ENCODE results near the gene CDT1.

CDT1 gene

GRCh38 chr16:88803264-88803987 lies at the start of gene CDT1:
Gene CDT1 (plus strand): TSS chr16:88803789. CDS start chr16:88803832, 43 bp downstream.
- peak; percentile 46 to 66 for DNase-seq

GRCh38 chr16:88754109-88754911 lies 49.3 kb upstream of the CDT1 start:
- DNase-seq = no peak

GRCh38 chr16:88754912-88755744 lies 48.5 kb upstream of the CDT1 start:
- no peak for DNase-seq

GRCh38 chr16:88755745-88756443 lies 47.7 kb upstream of the CDT1 start:
- DNase-seq = no peak

GRCh38 chr16:88758227-88758943 lies 45.2 kb upstream of the CDT1 start:
- no peak for DNase-seq

DNA sequence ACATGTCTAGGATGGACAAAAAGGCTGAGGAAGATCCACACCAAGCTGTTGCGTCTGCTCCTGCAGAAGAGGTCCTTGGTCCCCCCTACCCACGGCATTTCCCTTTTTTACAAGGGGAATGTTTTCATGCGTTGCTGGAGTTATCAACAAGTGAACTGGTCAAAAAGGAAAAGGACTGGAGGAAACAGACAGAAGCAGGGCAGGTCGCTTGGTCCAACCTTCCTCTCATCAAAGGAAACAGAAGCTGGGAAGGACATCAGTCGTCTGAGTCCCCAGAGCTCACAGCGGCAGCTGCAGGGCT lies 44.7 kb upstream of the CDT1 start:
- DNase-seq = no peak

GRCh38 chr16:88759245-88759975 lies 44.2 kb upstream of the CDT1 start:
- no peak for DNase-seq

GRCh38 chr16:88759976-88760350 lies 43.6 kb upstream of the CDT1 start:
- DNase-seq = no peak

DNA sequence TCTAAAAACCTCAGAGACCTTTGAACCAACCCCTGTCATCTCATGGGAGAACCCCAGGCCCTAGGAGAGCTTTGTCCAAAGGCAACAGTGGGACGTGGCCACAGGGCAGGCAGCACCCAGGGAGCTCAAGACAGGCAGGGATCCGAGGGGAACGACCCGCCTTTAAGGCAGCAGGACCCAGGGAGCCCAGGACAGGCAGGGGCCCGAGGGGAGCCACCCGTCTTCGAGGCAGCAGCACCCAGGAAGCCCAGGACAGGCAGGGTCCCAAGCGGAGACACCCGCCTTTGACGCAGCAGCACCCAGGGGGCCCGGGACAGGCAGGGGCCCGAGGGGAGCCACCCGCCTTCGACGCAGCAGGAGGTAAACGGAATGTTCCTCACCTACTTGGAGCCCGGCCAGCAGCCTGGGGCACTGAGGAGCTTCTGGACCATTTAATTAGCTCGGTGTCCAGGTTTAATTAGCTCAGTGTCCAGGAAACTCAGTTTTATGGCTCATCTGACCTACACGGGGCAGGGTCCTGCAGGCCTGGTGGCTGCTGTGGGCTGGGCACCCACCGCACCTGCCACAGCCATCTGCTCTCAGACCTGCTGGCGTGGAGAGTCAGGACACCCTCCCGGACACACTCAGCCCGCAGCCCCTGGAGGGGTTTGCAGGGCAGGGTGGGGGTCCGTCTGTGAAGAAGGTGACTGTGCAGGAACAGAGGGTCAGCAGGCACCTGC lies 43.0 kb upstream of the CDT1 start:
- DNase-seq = no peak

DNA sequence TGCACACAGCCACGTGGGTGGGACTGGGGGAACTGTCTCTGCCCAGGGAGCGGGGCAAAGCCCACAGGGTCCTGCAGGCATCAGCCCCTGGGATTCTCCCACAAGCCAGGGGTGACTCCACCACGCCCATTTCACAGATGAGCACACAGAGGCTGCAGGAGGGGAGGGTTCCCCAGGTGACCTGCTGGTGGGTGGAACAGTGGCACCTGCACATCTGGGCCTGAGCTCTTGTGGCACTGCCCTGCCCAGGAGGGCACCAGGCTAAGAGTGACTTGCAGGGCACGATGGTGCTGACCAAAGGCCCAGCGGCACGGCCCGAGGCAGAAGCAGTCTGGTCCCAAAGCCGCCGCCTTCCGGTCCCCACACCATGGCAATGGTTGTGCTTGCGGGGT lies 42.5 kb upstream of the CDT1 start:
- DNase-seq = no peak

- no peak for DNase-seq
Observed at GRCh38 chr16:88761830-88762229, 41.8 kb upstream of the CDT1 start.

- no peak for DNase-seq
Observed at GRCh38 chr16:88762258-88762870, 41.2 kb upstream of the CDT1 start.

DNA sequence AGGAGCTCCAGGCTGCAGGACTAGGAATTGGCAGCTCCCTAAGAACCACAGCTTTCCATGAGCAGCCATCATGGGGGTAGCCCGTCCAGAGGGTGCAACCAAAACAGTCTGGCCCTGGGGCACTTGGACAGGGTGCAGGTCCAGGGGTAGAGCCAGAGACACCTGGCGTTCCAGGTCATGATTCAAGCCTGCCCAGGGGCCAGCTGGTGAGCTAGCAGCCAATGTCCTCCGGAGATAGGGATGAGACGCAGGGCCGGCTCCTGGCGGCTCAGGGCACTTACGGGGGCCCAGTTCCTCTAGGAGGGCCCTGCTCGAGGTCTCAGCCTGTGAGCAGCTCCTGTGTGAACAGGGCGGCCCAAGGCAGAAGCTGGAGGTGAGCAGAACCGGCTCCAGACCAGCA lies 40.6 kb upstream of the CDT1 start:
- no peak for DNase-seq

DNA sequence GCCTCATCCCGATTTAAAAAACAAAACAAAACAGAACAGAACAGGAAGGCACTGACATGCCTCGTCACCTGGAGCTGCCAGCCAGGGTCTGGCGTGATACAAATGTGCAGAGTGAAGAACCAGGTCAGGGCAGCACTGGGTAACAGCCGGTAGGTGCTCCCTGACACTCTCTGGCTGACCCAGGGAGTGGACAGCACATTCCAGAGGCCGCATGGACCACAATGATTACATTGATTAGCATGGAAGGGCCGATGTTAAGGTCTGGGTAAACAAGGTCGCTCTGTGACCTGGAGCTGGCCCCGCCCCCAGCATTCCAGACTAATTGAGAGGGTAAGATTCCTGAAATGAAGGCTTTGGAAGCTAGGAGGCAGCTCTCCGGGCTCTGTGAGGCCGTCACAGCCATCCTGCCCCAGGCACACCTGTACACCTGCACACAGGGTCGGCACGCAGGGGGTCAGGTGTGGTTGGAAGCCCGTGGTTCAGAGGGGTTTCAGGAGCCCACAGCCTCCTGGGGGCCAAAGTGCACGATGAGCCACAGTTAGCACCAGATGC lies 40.0 kb upstream of the CDT1 start:
- no peak for DNase-seq

- DNase-seq = no peak
Observed at GRCh38 chr16:88764080-88764479, 39.5 kb upstream of the CDT1 start.

DNA sequence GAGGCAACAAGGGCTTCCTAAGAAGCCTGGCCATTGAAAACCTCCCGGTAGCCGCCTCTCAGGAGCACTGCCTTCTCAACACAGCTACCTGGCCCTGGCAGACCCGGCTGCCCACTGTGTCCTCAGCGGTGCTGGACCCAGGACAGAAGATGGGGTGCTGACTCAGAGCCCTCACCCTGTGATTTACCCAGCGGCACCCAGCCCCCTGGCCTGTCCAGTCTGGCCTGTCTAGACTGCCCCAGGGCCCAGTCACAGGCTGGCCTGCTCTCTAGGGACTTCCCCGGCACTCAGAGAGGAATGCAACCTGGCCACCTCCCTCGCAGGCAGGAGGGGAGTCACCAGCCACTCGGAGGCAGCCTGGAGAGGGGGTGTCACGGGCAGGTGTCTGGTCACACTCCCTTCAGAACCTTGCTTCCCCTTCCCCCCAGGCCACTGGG lies 38.7 kb upstream of the CDT1 start:
- DNase-seq = no peak

DNA sequence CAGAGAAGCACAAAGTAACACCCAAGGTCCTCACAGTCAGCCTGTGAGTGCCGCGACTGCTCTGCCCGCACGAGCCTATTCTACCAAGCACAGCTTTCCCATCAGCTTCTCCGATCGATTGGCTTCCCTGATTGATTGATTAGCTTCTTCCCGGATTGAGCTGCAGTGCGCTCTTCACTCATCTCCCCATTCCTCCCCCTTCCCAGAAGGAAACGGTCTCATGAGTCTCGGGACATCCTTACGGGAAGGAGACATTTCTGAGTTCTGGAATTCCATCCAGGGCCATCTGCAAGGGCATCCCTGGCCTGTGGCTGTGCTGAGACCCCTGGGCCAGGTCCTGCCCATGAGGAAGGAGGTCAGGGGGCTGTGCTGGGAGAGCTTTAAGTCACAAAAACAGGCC lies 36.6 kb upstream of the CDT1 start:
- DNase-seq = no peak

DNA sequence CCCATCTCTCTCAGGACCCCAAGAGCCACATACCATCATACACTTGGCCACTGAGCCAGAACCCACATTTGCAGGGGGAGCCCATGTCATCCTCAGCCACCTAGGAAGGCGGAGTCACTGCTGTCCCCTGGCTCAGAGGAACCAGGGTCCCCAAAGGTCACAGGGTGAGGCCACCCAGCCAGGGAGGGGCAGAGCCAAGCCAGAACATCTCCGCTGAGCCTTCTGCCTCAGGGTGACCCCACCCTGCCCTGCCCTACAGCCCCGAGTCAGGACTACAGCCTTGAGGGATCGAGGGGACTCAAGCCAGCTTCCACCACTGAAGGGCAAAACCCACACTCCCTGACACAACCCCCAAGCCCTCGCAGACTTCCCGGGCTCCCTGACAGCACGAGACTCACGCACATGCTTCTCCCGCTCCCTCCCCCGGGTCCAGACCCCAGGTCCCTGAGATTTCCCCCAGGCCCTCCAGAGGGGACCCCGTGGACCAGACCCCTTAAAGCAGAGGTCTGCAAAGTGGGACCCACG lies 36.0 kb upstream of the CDT1 start:
- no peak for DNase-seq

GRCh38 chr16:88768071-88768783 lies 35.4 kb upstream of the CDT1 start:
- no peak for DNase-seq
